DOHH2 (cell line): ENCODE measurements around the gene QRFP.

ENCODE experiments used
- EZH2phosphoT487 ChIP-seq: fragments of 200-600 bp; sonication (generic); IDR thresholded peaks from 2 replicates; pipeline ENCODE4 v1.6.1; 2017; ENCODE audit warnings: borderline replicate concordance, mild to moderate bottlenecking, antibody characterized with exemption, low read length, moderate library complexity, mixed read lengths
- TF ChIP-seq, protein P1 (sequence below): fragments of 200-600 bp; sonication (generic); IDR thresholded peaks from one replicate; pipeline ENCODE4 v1.5.1; 2014; ENCODE audit warnings: antibody characterized with exemption, mild to moderate bottlenecking, low read depth, low read length; ENCODE audit not compliant: poor library complexity, severe bottlenecking

DNA sequence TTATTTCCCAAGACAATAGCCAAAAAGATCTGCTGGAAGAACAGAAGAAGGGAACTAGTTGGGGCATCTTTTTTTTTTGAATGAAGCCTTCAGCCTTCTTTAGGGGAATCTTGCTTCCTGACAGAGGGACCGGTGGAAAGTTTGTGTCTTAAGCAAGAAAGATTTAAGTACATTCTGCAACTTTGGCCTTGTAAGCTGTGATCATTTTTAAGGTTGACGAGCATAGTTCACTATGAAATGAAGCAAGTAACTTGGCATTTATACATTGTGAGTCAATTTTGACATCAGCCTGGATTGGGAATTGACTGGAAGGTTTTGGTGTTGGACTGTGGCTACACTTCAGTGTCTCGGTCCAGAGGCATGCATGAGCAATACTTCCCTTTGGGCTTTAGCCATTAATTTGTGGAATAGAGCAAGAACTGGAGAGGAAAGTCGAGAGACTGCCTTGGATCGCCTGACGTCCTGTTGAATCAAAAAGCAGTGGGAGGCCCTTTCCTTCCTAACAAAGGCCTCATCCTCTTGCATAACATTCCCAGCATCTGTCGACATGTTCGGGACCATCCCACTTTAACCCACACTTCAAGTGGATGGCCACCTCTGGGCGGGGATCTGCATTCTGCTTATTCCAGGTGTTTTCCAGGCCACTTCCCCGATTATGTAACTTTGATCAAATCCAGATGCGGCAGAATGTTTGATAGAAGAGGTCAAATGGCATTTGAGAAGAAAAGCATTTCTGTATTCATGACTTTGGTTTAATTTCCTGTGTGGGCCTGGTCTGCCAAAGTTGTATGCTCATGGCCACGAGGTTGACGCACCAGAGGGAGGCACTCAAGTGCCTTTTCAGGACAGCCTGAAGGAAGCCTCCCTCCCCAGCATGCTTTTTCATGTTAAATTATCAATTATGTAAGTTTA lies 49.0 kb downstream of the QRFP start:
- TF ChIP-seq, protein P1, sequence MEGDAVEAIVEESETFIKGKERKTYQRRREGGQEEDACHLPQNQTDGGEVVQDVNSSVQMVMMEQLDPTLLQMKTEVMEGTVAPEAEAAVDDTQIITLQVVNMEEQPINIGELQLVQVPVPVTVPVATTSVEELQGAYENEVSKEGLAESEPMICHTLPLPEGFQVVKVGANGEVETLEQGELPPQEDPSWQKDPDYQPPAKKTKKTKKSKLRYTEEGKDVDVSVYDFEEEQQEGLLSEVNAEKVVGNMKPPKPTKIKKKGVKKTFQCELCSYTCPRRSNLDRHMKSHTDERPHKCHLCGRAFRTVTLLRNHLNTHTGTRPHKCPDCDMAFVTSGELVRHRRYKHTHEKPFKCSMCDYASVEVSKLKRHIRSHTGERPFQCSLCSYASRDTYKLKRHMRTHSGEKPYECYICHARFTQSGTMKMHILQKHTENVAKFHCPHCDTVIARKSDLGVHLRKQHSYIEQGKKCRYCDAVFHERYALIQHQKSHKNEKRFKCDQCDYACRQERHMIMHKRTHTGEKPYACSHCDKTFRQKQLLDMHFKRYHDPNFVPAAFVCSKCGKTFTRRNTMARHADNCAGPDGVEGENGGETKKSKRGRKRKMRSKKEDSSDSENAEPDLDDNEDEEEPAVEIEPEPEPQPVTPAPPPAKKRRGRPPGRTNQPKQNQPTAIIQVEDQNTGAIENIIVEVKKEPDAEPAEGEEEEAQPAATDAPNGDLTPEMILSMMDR = no peak
- no peak for TF ChIP-seq EZH2phosphoT487
